Measurements from ENCODE around the gene MSL3. TPM values are rescaled to one million over a fixed set of nuclear protein-coding genes. Genes with fewer than 3 reads are reported as not detected.

MSL3 gene, protein sequence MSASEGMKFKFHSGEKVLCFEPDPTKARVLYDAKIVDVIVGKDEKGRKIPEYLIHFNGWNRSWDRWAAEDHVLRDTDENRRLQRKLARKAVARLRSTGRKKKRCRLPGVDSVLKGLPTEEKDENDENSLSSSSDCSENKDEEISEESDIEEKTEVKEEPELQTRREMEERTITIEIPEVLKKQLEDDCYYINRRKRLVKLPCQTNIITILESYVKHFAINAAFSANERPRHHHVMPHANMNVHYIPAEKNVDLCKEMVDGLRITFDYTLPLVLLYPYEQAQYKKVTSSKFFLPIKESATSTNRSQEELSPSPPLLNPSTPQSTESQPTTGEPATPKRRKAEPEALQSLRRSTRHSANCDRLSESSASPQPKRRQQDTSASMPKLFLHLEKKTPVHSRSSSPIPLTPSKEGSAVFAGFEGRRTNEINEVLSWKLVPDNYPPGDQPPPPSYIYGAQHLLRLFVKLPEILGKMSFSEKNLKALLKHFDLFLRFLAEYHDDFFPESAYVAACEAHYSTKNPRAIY
- 10 to 100 TPM; 15.1 to 16.2 TPM for total RNA-seq
- long read RNA-seq, partial matches to known transcripts: 3 of 12 reads
- long read RNA-seq, other reads (novel, unspliced or antisense): 2 of 12 reads

GRCh38 chrX:11757719-11758399 lies at the start of gene MSL3:
TSS of gene MSL3 (plus strand) at chrX:11758237. CDS start at chrX:11758264, 27 bp downstream.
- intact Hi-C loops (cut with DNase I): no loop called here
- peak; percentile 71 for DNase-seq
- ATAC-seq: peak; percentile 75 to 82

GRCh38 chrX:11722304-11722703 lies 35.7 kb upstream of the MSL3 start:
- intact Hi-C loops (cut with DNase I): no loop called here

GRCh38 chrX:11724122-11725017 lies 33.7 kb upstream of the MSL3 start:
- ATAC-seq: peak in 1 of 2 donors; percentile 24
- intact Hi-C loops (cut with DNase I): loop anchor here in 1 of 2 donors (2.0 kb wide), 1 partner anchor 192 kb away; no protein-coding TSS in a partner anchor

More at GRCh38 chrX:11722304-11722703, 35.7 kb upstream of the MSL3 start:
- DNase-seq (no peak), ATAC-seq (no peak)

DNA sequence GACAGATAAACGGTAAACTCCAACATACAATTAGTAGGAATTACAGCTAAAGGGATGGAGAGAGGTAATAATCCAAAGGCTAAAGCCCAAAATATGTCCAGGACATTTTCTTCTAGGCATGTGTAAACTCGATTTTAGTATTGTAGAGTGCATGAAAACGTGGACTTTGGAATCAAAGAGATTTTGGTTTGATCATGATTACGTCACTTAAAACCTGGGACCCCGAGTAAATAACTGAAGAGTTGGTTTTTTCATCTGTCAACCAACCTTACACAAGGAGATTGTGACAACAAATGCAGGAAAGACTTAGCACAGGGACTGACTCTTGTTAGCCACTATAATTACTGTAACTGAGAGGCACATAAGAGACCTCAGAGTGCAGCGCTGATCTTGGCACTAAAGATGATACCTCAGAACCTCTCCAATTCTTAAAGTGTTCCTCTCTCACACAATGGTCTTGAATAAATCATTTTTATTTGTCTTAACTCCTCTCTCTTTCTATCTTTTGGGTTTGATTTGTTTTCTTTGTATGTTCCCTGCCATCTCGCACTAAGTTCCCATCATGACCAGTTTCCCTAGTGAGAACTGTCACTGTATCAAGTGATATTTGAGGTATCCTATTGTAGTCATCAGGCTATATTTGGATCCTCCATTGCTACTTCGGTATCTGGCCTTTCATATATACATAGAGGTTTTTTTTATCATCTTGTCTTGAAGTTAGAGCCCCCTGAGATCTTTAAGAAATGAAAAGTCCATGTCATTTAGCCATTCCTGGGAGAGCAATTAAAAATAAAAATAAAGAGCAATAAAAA lies 32.2 kb upstream of the MSL3 start:
- DNase-seq (no peak), ATAC-seq (no peak)
- intact Hi-C loops (cut with DNase I): loop anchor here in 1 of 2 donors (2.0 kb wide), 1 partner anchor 193 kb away; no protein-coding TSS in a partner anchor

More at GRCh38 chrX:11724122-11725017, 33.7 kb upstream of the MSL3 start:
- no peak for DNase-seq

DNA sequence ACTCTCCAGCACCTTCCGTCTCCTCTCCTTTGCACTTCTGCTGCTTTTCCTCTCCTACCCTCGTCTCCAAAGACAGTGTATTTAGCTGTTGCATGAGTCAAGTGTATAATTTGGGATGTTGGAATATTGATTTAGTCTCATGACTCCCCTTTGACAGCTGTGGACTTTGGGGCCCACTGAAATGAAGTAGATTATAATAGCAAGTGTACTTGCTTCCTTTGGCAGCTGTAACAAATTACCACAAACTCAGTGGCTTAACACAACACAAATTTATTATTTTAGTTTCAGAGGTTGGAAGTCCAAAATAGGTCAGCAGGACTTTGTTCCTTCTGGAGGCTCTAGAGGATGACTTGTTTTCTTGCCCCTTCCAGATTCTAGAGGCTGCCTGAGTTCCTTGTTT lies 29.5 kb upstream of the MSL3 start:
- intact Hi-C loops (cut with DNase I): no loop called here
- ATAC-seq (no peak), DNase-seq (no peak)

GRCh38 chrX:11733614-11734013 lies 24.4 kb upstream of the MSL3 start:
- intact Hi-C loops (cut with DNase I): no loop called here
- no peak for ATAC-seq
- DNase-seq: no peak

DNA sequence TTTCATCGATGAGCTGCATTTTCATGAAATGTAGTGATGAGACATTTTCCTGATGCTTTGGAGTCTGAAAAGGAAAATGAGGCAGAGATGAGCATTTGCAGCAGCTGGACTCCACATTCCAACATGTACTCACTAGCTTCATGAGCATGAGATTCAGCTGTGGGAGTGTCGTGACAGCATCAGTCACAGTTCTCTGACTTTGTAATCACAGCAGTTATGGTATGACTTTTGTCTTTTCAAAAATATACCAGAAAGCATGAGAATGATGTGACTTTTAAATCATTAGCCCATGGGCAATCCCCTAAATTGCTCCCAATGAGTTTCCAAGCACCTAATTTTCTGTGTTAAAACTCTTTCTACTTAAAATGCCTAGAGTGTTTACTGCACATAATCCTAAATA lies 18.3 kb upstream of the MSL3 start:
- no peak for ATAC-seq
- no peak for DNase-seq
- intact Hi-C loops (cut with DNase I): no loop called here

GRCh38 chrX:11740794-11741193 lies 17.2 kb upstream of the MSL3 start:
- no peak for ATAC-seq

DNA sequence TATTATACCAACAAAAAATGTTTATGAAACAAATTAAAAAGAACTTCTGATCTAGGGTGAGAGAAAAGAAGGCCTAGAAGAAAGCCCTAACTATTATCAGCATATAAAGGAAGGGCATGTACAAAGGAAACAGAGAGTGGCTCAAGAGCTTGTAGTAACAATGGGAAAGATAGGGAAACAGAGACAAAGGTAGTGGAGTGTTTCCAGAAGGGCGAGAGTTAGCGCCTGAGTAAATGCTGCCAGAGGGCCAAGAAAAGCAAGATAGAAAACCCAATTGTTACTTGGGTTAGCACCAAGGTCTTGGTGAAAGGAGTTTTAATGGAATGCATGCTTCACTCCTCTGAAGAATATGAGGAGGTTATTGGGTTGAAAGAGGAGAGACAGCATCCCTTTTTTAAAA lies 16.5 kb upstream of the MSL3 start:
- ATAC-seq: no peak
- intact Hi-C loops (cut with DNase I): no loop called here
- DNase-seq: no peak

More at GRCh38 chrX:11740794-11741193, 17.2 kb upstream of the MSL3 start:
- DNase-seq: no peak
- intact Hi-C loops (cut with DNase I): no loop called here

DNA sequence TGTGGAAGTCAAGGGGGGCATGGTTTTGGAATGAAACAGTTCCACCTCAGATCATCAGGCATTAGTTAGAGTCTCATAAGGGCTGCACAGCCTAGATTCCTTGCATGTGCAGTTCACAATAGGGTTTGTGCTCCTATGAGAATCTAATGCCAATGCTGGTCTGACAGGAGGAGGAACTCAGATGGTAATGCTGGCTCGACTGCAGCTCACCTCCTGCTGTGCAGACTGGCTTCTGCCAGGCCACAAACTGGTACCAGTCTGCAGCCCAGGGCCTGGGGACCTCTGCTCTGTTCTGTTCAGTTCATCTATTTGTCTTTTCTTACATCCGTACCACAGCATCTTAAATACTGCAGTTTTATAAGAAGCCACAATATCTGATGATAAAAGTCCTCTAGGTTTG lies 12.2 kb upstream of the MSL3 start:
- DNase-seq: no peak
- ATAC-seq: no peak
- intact Hi-C loops (cut with DNase I): no loop called here

GRCh38 chrX:11750046-11750445 lies 8.0 kb upstream of the MSL3 start:
- intact Hi-C loops (cut with DNase I): no loop called here
- ATAC-seq (no peak), DNase-seq (no peak)

DNA sequence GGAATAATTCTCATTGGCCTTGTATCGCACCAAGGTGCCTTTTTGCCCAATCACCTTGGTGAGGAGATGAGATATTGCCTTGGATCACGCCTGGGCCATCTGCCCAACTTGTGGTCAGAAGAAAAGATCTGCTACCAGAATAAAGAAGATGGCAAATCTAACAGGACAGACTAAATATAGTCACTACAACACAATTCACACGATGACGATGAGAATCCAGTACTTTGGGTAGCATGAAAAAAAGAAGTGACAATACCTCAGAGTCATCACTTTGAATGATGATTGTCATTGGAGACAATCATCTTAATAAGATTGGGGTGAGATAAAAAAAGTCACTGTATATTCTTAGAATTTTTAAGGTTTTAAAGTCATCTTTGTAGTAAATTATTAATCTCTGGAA lies 7.3 kb upstream of the MSL3 start:
- intact Hi-C loops (cut with DNase I): no loop called here
- DNase-seq (no peak), ATAC-seq (no peak)

DNA sequence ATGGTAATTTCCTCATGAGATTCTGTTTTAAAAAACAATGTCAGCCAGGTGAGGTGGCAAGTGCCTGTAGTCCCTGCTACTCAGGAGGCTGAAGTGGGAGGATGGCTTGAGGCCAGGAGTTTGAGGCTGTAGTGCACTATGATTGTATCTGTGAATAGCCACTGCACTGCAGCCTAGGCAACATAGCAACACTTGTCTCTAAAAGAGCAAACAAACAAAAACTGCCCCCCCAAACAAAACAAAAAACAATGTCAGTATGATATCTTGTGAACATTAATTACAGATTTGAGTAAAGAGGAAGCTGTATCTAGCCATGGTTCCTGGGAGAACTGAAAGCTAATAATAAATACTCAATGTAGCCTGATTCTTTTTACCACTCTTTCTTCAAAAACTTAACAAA lies 6.8 kb upstream of the MSL3 start:
- no peak for ATAC-seq
- no peak for DNase-seq
- intact Hi-C loops (cut with DNase I): no loop called here

GRCh38 chrX:11753668-11754067 lies 4.4 kb upstream of the MSL3 start:
- DNase-seq: no peak
- no peak for ATAC-seq
- intact Hi-C loops (cut with DNase I): no loop called here

DNA sequence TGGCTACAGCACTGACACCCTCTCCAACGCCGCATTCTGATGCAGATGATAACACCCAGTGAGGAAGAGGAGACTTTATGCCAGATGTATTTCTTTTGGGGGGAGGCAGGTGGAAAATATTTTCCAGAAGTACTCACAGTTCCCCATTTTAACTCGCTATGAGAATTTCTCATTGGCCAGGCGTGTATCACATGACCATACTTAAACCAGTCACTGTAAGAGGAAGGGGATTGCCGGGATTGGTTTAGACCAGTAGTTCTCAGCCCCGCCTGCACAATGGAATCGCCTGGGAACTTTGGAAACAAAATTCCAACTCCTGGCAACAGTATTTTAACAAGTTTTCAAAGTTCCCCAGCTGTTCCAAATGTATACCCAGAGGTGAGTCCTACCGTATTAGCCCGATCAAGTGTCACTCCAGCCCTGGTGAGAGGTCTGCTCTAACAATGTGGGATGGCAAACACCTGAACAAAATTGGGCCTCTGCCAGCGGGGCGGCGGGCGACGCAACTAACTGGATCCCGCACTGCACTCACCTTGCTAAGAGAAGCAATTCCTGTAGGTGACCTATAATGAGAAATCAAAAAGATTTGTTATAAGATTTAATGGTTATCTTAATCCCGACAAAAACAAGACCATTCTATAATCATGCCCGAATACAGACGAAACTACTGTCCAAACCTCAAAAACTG lies 2.9 kb upstream of the MSL3 start:
- DNase-seq: no peak
- intact Hi-C loops (cut with DNase I): no loop called here
- ATAC-seq: no peak

- no peak for ATAC-seq
- DNase-seq: no peak
- intact Hi-C loops (cut with DNase I): no loop called here
Measured at GRCh38 chrX:11755724-11756123, 2.3 kb upstream of the MSL3 start.

DNA sequence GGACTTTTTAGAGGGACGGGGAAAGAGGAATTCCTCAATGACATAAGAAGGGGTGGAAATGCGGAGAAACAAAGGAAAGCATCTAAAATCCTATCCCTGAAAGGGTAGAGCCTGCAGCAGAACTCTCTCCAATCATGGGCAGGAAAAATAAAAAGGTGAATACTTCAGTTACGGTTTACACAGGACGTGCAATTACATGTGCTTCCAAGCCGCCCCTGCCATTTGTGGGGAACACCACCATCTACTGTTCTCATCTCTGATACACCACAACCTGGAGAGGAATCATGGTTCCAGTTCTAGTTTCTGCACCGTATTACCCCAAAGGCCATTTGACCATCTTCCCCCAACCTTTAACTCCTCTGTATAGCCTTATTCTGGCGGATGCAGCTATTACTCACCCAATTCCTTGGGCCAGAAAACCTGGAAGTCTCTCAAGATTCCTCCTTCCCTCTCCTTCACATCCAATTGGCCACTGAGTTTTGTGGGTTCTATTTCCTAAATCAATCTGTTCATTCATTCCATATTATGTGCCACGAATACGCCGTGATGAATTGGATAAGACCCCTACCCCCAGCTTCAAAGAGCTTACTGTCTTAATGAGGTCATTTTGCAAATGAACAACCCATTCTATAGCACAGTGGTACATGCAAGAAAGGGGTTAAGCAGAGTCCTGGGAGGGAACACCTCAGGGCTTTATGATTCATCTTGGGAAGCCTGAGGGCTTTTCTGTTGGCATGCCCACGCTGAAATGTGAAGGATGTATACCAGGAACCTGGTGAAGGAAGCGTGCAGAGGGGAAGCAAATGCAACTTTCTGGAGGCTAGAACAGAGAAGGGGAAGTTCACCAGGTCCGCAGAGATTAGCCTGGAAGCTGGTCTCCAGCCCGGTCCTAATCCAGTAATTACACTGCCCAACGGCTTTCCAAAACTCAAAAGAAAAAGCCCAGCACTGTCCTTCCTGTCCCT lies 1.4 kb upstream of the MSL3 start:
- DNase-seq: no peak
- intact Hi-C loops (cut with DNase I): no loop called here
- ATAC-seq: no peak
